CD4-positive, alpha-beta T cell (primary cell): ENCODE data around the gene GLIS1. TPM values are rescaled to one million over a fixed set of nuclear protein-coding genes. Genes with fewer than 3 reads are reported as not detected.

ENCODE experiments used
- ATAC-seq: fragments of 200-7000 bp; cut with Tn5 transposase; one replicate; pipeline ENCODE4 v1.10.0; 2022; ENCODE audit warnings: mild to moderate bottlenecking; ENCODE audit not compliant: poor library complexity
- CTCF ChIA-PET: fragments of 350-600 bp; sonication (Branson Sonifier 250); formaldehyde crosslinking; loops from one replicate; lab custom pipeline; 2021; ENCODE audit warnings: antibody characterized with exemption, inconsistent platforms; lab: Charles Lee
- POLR2A ChIA-PET: fragments of 350-600 bp; sonication (Branson Sonifier 250); formaldehyde crosslinking; loops from one replicate; lab custom pipeline; 2021; ENCODE audit warnings: antibody characterized with exemption, inconsistent platforms; lab: Charles Lee
- DNase-seq, 14 experiments: peaks; one replicate each; pipeline ENCODE4 v3.0.0-alpha.2; 2013 to 2020; ENCODE audit warnings: mixed read lengths in 2 of 14
- H3K27ac ChIP-seq, 2 donors: one replicate each; pipeline versions ENCODE4 v1.5.1 to v1.7.0; 2013; ENCODE audit warnings: low read length in 2 of 2, low read depth in 1 of 2, mild to moderate bottlenecking in 1 of 2
- H3K27me3 ChIP-seq, 2 experiments: 1 replicate in 1 of 2; 2 replicates in 1 of 2; pipeline versions ENCODE4 v1.6.1 to v1.7.0; 2013; ENCODE audit warnings: low read length in 2 of 2, control low read depth in 1 of 2, mild to moderate bottlenecking in 1 of 2, moderate library complexity in 1 of 2; ENCODE audit not compliant: insufficient read depth in 2 of 2, control insufficient read depth in 1 of 2
- H3K36me3 ChIP-seq: one replicate; pipeline ENCODE4 v1.6.1; 2013; ENCODE audit warnings: low read length, control low read depth; ENCODE audit not compliant: insufficient read depth
- H3K4me1 ChIP-seq: one replicate; pipeline ENCODE4 v1.6.1; 2013; ENCODE audit warnings: low read length, control low read depth; ENCODE audit not compliant: insufficient read depth
- H3K4me3 ChIP-seq: one replicate; pipeline ENCODE4 v1.5.1; 2013; ENCODE audit warnings: mild to moderate bottlenecking, low read length, moderate library complexity
- H3K9me3 ChIP-seq, 2 experiments: 1 replicate in 1 of 2; 2 replicates in 1 of 2; pipeline versions ENCODE4 v1.6.1 to v1.7.0; 2013; ENCODE audit warnings: low read length in 2 of 2, mild to moderate bottlenecking in 2 of 2, control low read depth in 1 of 2, moderate library complexity in 1 of 2; ENCODE audit not compliant: control insufficient read depth in 1 of 2, insufficient read depth in 1 of 2
- H3K27ac Mint-ChIP-seq: one replicate; pipeline ENCODE4 v1.8.0; 2020; ENCODE audit warnings: mixed read lengths
- H3K27me3 Mint-ChIP-seq: one replicate; pipeline ENCODE4 v1.8.0; 2021; ENCODE audit warnings: mixed read lengths
- H3K36me3 Mint-ChIP-seq: one replicate; pipeline ENCODE4 v1.8.0; 2021; ENCODE audit warnings: low read depth, mixed read lengths
- H3K4me1 Mint-ChIP-seq: one replicate; pipeline ENCODE4 v1.8.0; 2021; ENCODE audit warnings: low read depth, mixed read lengths
- H3K4me3 Mint-ChIP-seq: one replicate; pipeline ENCODE4 v1.8.0; 2020; ENCODE audit warnings: mild to moderate bottlenecking, mixed read lengths
- H3K9me3 Mint-ChIP-seq: one replicate; pipeline ENCODE4 v1.8.0; 2020; ENCODE audit warnings: mixed read lengths
- intact Hi-C, 2 experiments: fragments of 100-400 bp; cut with DNase I in 1 of 2; cut with micrococcal nuclease in 1 of 2; formaldehyde crosslinking; loops; one replicate each; pipeline versions ENCODE4 v1.15.1 to v1.9.0; 2023 to 2025; cut with DNase I, micrococcal nuclease
- total RNA-seq, 174 experiments: library from RNA in 2 of 174; stranded (reverse) in 2 of 174; gene quantifications; one replicate each; pipeline ENCODE4 v1.2.3 and lab custom pipeline; 2021 to 2026
- TF ChIP-seq, protein P1 (sequence below): fragments of 200-600 bp; IDR thresholded peaks from one replicate; pipeline ENCODE4 v1.8.0; 2022; ENCODE audit warnings: antibody characterized with exemption, mild to moderate bottlenecking

Gene GLIS1
- total RNA-seq, 2 experiments from 2014 or later: not detected

DNA sequence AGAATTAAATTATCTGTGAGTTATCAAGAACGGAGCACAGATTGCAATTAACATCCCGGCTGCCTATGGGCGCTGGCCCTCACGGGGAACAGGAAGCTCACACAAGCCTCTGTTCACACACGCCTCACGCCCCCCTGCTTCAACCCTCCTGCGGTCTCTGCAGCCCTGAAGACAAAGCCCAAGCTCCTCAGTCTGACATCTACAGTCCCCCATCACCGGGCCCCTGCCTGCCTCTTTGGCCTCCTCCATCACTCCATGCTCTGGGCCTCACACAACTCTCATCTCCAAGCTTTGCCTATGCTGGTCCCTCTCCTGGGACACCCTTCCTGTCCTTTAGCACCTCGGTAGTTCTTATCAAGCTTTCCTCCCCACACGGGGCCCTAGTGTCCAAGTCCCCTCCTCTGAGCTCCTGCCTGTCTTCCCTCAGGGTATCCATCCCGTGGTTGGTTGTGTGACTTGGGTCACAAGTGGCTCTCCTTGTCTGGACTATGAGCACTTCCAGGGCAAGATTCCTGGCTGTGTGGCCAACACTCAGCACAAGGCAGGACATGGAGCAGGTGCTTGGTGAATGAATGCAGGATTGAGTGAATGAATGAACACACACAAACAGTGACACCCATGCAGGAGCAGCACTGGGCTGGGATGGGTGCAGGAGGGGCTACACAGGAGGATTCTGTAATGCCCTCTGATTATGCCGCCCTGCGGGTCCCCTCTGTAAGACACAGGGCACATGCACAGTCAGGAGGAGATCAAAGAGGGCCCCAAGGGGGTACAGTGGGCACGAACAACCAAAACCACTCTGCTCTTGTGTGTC is 163.6 kb downstream of the GLIS1 start:
- ATAC-seq: no peak
- Histone ChIP-seq H3K4me1 (peaks cover 3% of the 10 kb centered on the region), H3K9me3 (no peaks in the 10 kb centered on the region), H3K27ac (no peak overlapping the region), H3K27me3 (no peaks in the 10 kb centered on the region), H3K36me3 (no peaks in the 10 kb centered on the region), H3K4me3 (no peak overlapping the region)
- CTCF ChIA-PET: no interaction called here
- H3K4me3 Mint-ChIP-seq: no peak overlapping the region
- TF ChIP-seq, protein P1, sequence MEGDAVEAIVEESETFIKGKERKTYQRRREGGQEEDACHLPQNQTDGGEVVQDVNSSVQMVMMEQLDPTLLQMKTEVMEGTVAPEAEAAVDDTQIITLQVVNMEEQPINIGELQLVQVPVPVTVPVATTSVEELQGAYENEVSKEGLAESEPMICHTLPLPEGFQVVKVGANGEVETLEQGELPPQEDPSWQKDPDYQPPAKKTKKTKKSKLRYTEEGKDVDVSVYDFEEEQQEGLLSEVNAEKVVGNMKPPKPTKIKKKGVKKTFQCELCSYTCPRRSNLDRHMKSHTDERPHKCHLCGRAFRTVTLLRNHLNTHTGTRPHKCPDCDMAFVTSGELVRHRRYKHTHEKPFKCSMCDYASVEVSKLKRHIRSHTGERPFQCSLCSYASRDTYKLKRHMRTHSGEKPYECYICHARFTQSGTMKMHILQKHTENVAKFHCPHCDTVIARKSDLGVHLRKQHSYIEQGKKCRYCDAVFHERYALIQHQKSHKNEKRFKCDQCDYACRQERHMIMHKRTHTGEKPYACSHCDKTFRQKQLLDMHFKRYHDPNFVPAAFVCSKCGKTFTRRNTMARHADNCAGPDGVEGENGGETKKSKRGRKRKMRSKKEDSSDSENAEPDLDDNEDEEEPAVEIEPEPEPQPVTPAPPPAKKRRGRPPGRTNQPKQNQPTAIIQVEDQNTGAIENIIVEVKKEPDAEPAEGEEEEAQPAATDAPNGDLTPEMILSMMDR: no peak
- peak in 2 of 14 experiments; percentile 19 to 28 for DNase-seq
- no peaks in the 10 kb centered on the region for H3K36me3 Mint-ChIP-seq
- H3K27me3 Mint-ChIP-seq: no peaks in the 10 kb centered on the region
- H3K4me1 Mint-ChIP-seq: no peaks in the 10 kb centered on the region
- H3K27ac Mint-ChIP-seq: no peak overlapping the region
- intact Hi-C loops: no loop called here
- POLR2A ChIA-PET: no interaction called here
- H3K9me3 Mint-ChIP-seq: no peaks in the 10 kb centered on the region

DNA sequence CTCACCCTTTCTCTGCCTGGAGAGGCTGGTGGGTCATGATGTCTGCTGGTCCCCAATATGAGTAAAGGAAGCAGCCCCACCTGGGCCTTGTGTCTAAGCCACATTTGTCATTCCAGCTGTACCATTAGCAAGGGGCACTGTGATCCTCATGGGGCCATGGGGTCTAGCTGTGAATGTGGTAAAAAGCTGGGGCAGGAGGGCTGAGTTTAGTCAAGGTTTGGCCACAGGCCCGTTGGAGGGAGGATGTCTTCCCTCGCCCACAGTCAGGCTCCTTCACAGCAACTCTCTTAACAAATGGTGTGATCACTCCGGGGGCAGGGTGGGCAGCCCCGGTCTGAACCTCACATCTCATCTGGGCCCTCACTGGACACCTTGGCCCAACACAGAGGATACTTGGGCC is 164.3 kb downstream of the GLIS1 start:
- Histone ChIP-seq H3K27ac (no peak overlapping the region), H3K9me3 (no peaks in the 10 kb centered on the region), H3K27me3 (no peaks in the 10 kb centered on the region), H3K36me3 (no peaks in the 10 kb centered on the region), H3K4me3 (no peak overlapping the region), H3K4me1 (peaks cover 3% of the 10 kb centered on the region)
- Mint-ChIP-seq H3K27me3 (no peaks in the 10 kb centered on the region), H3K4me1 (no peaks in the 10 kb centered on the region), H3K27ac (no peak overlapping the region), H3K4me3 (no peak overlapping the region), H3K9me3 (no peaks in the 10 kb centered on the region), H3K36me3 (no peaks in the 10 kb centered on the region)
- DNase-seq (no peak), ATAC-seq (no peak)
- ChIA-PET POLR2A (no interaction called here), CTCF (no interaction called here)
- TF ChIP-seq, protein P1: no peak
- intact Hi-C loops: no loop called here

DNA sequence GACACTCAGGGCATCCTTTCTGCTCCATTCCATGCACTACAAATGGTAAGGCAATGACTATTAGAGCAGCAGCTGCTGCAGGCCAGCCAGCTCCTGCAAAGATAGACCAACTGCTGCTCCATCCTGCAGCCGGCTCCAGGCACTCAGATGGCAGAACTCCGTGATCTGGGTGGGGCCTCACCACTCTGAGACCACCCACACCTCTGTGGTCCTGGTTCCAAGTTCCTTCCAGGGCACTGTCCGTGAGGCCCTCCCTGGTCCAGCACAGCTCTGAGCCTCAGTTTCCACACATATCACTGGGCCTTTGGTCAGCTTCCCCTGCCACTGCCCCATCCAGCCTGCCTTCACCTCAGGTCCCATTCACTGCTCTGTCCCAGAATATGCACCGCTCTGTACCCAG is 165.0 kb downstream of the GLIS1 start:
- Histone ChIP-seq H3K4me1 (peaks cover 3% of the 10 kb centered on the region), H3K4me3 (no peak overlapping the region), H3K27me3 (no peaks in the 10 kb centered on the region), H3K27ac (no peak overlapping the region), H3K36me3 (no peaks in the 10 kb centered on the region), H3K9me3 (no peaks in the 10 kb centered on the region)
- intact Hi-C loops: no loop called here
- ChIA-PET CTCF (no interaction called here), POLR2A (no interaction called here)
- TF ChIP-seq, protein P1: no peak
- no peaks in the 10 kb centered on the region for H3K36me3 Mint-ChIP-seq
- DNase-seq: no peak
- no peaks in the 10 kb centered on the region for H3K27me3 Mint-ChIP-seq
- no peak overlapping the region for H3K27ac Mint-ChIP-seq
- H3K9me3 Mint-ChIP-seq: no peaks in the 10 kb centered on the region
- no peak overlapping the region for H3K4me3 Mint-ChIP-seq
- no peak for ATAC-seq
- H3K4me1 Mint-ChIP-seq: no peaks in the 10 kb centered on the region
